ENCODE results near the gene DLGAP1. TPM values are rescaled to one million over a fixed set of nuclear protein-coding genes. Genes with fewer than 3 reads are reported as not detected.

DLGAP1 gene
- total and polyA plus RNA-seq, 2 of the 13 experiments (the other 11 are each of a cell fraction or from before 2014, with no cell fraction given), result 0.01 TPM; not detected in 1

GRCh38 chr18:3585656-3586509, 869.2 kb downstream of the DLGAP1 start:
- Histone ChIP-seq H3K4me1 (ENCODE audit: insufficient read depth, low read length) (peaks cover 47% of the 10 kb centered on the region), H3K27ac (ENCODE audit: extremely low read length, insufficient read depth, low read length) (no peak overlapping the region), H3K9me3 (ENCODE audit: low read length) (no peaks in the 10 kb centered on the region), H3K27me3 (ENCODE audit: control insufficient read depth in 1 of 2, insufficient read depth in 2 of 2, low read length in 2 of 2) (peaks cover 0 to 19% of the 10 kb centered on the region in 2 experiments; a peak in 3 of 5 replicates), H3K36me3 (replicated peaks in 1 of 2; ENCODE audit: control insufficient read depth in 1 of 2, insufficient read depth in 2 of 2, low read length in 2 of 2) (no peaks in the 10 kb centered on the region), H4K20me1 (ENCODE audit: insufficient read depth, low read length) (no peaks in the 10 kb centered on the region), H3K9ac (ENCODE audit: insufficient read depth, low read depth, low read length) (no peak overlapping the region), H3K79me2 (ENCODE audit: insufficient read depth, low read length) (no peaks in the 10 kb centered on the region), H3K4me3 (replicated peaks in 1 of 3; ENCODE audit: insufficient read depth in 1 of 3, low read depth in 2 of 3, low read length in 3 of 3) (no peak overlapping the region), H3K4me2 (ENCODE audit: low read depth, low read length) (no peak overlapping the region), H2AFZ (ENCODE audit: low read length) (no peak overlapping the region)
- in situ Hi-C loops (cut with HindIII; ENCODE audit: extremely low pct_ligation_motif_present, low pct_unique_long_range_greater_than_20kb) (no loop called here), intact Hi-C loops (cut with micrococcal nuclease; ENCODE audit: unreplicated experiment) (loop anchor here (2.0 kb wide), 1 partner anchor 305 kb away; no protein-coding TSS in a partner anchor)
- ChIA-PET CTCF (ENCODE audit: low intra/inter-chr PET ratio, low total read pairs) (interaction anchor here (1.3 to 2.4 kb wide), 4 partner anchors 9 to 304 kb away, joined by 5 to 21 read pairs (median 10); no protein-coding TSS in a partner anchor), POLR2A (interaction anchor here (0.6 to 1.9 kb wide), 7 partner anchors 9 to 329 kb away, joined by 3 to 25 read pairs (median 3); no protein-coding TSS in a partner anchor)
- DNase-seq (ENCODE audit: low spot score) (peak; percentile 92), FAIRE-seq (peak; percentile 96), ATAC-seq (peak; percentile 97)
- no TSS peak for BruUV-seq (replicated peaks)
- WGBS (ENCODE audit: low lambda C conversion rate), result 52% methylated on average over 8 of the region's 12 CpGs
- peak; percentile 39; the same call in 1 of the 2 replicates for TF ChIP-seq ZNF652 (CRISPR knock-in tag; IDR thresholded peaks at IDR 0.05; ENCODE audit: borderline replicate concordance, low read depth)
- peak; percentile 55 for TF ChIP-seq HOMEZ (CRISPR knock-in tag; IDR thresholded peaks at IDR 0.05; ENCODE audit: low read depth)
- TF ChIP-seq ELF1 (CRISPR knock-in tag; IDR thresholded peaks at IDR 0.05), result no peak
- TF ChIP-seq FOXP4 (CRISPR knock-in tag; IDR thresholded peaks at IDR 0.05), result peak; percentile 64; the same call in 1 of the 2 replicates
- no peak for TF ChIP-seq NR2C2 (CRISPR knock-in tag; IDR thresholded peaks at IDR 0.05; ENCODE audit: borderline replicate concordance)
- no peak for TF ChIP-seq ATF4 (CRISPR knock-in tag; IDR thresholded peaks at IDR 0.05)
- peak; percentile 83 for TF ChIP-seq RAD21 (CRISPR knock-in tag; IDR thresholded peaks at IDR 0.05)
- TF ChIP-seq ZNF878 (CRISPR knock-in tag; IDR thresholded peaks at IDR 0.05), result 0 out of 2 replicates have a peak, but pooled peaks have one; percentile 32
- peak; percentile 41 for TF ChIP-seq YY1 (IDR thresholded peaks at IDR 0.05; ENCODE audit: insufficient read depth, insufficient replicate concordance, low read depth, low read length)
- TF ChIP-seq ZNF337 (CRISPR knock-in tag; IDR thresholded peaks at IDR 0.05; ENCODE audit: borderline replicate concordance, low read depth), result no peak
- TF ChIP-seq NCOA2 (CRISPR knock-in tag; IDR thresholded peaks at IDR 0.05), result 0 out of 2 replicates have a peak, but pooled peaks have one; percentile 42
- TF ChIP-seq PAF1 (CRISPR knock-in tag; IDR thresholded peaks at IDR 0.05), result no peak
- no peak for TF ChIP-seq ZBTB46 (CRISPR knock-in tag; IDR thresholded peaks at IDR 0.05; ENCODE audit: borderline replicate concordance)
- TF ChIP-seq NFRKB (IDR thresholded peaks at IDR 0.05), result no peak
- peak; percentile 95 for TF ChIP-seq SMC3 (IDR thresholded peaks at IDR 0.05; ENCODE audit: low read length)

Data from HepG2 (cell line).